Hematopoietic multipotent progenitor cell treated with erythropoietin and hydrocortisone succinate and interleukin-3 and kit ligand, for 15 days (in vitro differentiated cells): ENCODE results near the gene CDK8.

Source experiments
- DNase-seq: peaks from one replicate; pipeline ENCODE4 v3.0.0-alpha.2; 2015; ENCODE audit warnings: low spot score

Gene CDK8

GRCh38 chr13:26382835-26383234 is 128.9 kb downstream of the CDK8 start:
- no peak for DNase-seq

DNA sequence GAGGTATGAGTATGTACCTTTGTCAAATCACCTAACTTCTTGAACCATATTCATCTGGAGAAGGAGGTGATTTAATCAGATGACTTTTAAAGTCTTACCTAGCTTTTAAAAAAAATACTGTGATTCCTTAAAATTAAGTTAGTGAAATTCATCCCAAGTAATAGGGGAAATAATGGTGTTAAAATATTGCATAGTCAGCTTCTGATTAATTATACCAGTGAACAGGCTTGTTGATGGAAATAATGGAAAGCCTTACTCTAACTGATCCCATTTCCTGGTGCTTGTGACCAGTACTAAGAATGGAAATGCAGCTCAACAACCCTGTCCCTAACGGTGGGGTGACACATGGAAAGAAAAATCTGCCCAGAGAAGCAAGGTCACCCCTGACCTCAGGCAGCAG is 130.7 kb downstream of the CDK8 start:
- DNase-seq: no peak

GRCh38 chr13:26386026-26386425 is 132.1 kb downstream of the CDK8 start:
- no peak for DNase-seq

DNA sequence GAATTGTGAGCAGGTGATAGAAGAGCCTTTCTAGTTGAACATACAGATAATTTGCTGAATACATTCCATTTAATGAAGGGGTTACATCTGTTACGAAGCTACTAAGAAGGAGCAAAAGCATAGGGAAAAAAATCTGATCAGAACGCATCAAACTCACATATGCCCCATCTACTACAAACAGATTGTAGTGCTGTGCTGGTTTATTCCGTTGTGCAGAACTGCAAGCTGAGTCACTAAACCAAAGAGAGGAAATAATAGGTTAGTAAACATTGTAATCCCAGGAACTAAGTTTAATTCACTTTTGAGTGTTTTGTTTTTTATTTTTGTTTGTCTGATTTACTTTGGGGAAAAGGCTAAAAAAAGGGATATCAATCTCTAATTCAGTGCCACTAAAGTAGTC is 136.3 kb downstream of the CDK8 start:
- DNase-seq: no peak

- no peak for DNase-seq
These were observed 146.6 kb downstream of the CDK8 start for GRCh38 chr13:26400545-26400944.

- no peak for DNase-seq
These were observed 147.1 kb downstream of the CDK8 start for GRCh38 chr13:26401069-26401468.

DNA sequence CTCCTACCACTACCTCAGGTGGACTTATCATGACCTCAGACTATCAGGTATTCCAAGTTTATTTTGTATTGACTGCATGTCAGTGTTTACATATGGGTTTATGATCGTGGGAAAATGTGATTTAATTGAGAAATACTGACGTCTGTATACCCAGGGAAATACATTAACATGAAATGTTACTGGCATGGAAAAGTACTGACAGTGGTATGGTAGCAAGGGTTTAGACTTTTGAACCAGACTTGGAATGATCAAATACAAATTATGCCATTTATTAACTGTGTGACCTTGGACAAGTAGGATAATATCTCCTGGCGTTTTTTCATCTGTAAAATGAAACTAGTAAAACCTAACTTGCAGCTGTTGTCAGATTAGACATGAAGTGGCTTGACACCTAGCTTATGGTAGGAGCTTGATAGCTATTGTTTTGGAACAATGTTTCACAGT is 147.7 kb downstream of the CDK8 start:
- DNase-seq: no peak

GRCh38 chr13:26406791-26407190 is 152.9 kb downstream of the CDK8 start:
- DNase-seq: no peak

GRCh38 chr13:26411206-26411605 is 157.3 kb downstream of the CDK8 start:
- DNase-seq: peak; percentile 56

GRCh38 chr13:26412263-26412662 is 158.3 kb downstream of the CDK8 start:
- no peak for DNase-seq

DNA sequence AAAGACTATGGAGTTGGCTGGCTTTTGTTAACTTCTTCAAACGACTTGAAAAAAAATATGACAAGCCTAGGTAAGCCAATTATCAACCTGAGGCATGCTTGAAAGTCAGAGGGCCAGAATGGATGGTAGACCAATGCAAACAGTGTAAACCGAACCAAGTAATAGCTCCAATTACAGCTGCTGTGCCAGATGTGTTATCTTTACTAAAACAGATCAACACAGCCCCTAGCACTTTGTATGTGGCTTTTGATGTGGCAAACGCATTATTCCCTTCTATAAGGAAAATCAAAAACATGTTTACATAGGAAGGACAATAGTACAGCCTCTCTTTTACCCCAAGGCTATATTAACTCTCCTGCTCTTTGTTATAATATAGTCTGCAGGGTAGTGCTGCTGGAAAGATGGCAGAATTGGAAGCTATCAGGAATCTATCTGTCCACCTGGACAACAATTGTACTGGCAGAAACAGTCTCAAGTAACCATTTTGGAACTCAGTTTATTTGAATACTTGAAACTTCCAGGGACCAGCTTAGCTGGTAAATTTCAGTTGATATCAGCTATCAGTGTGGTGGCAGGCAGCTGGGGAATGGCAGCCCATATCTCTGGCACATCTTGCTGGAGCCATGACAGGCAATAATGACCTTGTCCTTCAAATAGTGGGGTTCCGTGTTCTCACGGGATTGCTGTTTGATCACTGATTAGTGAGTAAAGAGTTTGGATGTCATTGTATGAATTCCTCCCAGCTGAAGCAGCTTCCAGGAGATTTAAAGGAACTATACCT is 159.2 kb downstream of the CDK8 start:
- peak; percentile 65 for DNase-seq

DNA sequence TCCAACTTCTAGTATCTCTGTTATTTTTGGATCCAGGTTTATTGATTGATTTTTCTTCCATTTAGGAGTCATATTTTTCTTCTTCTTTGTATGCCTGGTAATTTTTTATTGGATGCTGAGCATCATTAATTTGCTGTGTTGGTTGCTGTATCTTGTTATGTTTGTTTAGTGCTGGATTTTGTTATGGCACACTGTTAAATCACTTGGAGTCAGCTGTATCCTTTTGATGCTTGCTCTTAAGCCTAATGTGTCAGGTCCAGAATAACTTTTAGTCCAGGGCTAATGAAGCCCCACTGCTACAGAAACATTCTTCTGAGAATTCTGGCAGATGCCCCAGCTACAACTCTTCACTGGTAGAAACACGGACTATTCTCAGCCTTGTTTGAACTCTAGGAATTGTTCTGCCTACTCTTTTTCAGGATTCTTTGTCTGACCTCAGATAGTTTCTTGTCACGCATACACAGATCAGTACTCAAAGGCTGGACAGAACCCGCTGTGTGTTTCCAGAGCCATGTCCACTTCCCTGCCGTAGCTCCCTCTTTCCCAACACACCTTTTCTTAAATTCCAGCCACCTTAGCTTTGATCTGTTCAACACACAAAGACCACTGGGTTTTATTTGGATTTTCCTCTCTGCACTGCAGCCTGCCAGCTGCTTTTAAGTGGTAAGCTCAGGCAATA is 166.5 kb downstream of the CDK8 start:
- DNase-seq: no peak

DNA sequence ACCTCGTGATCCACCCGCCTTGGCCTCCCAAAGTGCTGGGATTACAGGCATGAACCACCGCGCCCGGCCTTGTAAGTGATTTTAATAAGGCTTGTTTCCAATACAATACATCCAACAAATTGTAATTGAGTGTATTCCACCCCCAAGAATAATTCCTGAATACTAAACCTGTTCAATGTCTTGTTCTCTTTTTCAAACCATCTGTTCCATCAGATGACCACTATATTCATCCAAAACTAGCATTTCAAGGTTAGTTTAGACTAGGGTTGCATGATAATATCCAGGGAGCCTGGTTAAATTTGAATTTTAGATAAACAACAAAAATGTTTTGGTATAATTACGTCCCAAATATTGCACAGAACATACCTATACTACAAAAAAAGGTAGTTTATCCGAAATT is 168.1 kb downstream of the CDK8 start:
- DNase-seq: no peak

- no peak for DNase-seq
These were observed 169.7 kb downstream of the CDK8 start for GRCh38 chr13:26423629-26424028.

GRCh38 chr13:26424181-26424580 is 170.3 kb downstream of the CDK8 start:
- no peak for DNase-seq

- DNase-seq: no peak
These were observed 171.8 kb downstream of the CDK8 start for GRCh38 chr13:26425443-26426358.

DNA sequence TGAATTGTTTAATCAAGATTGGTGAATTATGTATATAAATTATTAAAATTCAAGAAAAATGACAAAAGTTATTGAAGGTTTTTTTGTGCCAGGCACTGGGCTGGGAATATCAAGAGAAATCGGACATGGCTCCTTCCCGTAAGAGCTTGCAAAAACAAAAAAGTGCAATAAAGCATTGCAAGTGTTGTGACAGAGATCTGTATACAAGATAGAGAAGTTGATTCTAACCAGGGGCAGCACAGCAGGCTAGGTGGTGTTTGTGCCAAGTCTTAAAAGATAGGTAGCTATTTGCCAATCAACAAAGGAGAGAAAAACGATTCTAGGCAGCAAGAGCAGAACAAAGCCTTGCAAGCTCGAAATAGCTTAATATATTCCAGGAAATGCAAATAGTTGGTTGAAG is 179.8 kb downstream of the CDK8 start:
- no peak for DNase-seq

- peak; percentile 68 for DNase-seq
These were observed 181.2 kb downstream of the CDK8 start for GRCh38 chr13:26435171-26435570.

- DNase-seq: peak; percentile 71
These were observed 181.7 kb downstream of the CDK8 start for GRCh38 chr13:26435646-26436045.

DNA sequence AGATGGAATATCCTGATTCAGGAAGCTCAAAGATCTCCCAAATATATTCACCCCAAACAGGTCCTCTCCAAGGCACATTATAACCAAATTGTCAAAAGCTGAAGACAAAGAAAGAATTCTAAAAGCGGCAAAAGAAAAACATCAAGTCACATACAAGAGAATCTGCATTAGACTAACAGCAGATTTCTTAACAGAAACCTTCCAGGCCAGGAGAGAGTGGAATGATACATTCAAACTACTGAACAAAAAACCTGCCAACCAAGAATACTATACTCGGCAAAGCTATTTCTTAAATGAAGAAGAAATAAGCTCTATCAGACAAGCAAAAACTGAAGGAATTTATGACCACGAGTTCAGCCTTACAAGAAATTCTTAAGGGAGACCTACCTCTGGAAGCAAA is 183.0 kb downstream of the CDK8 start:
- DNase-seq: no peak

DNA sequence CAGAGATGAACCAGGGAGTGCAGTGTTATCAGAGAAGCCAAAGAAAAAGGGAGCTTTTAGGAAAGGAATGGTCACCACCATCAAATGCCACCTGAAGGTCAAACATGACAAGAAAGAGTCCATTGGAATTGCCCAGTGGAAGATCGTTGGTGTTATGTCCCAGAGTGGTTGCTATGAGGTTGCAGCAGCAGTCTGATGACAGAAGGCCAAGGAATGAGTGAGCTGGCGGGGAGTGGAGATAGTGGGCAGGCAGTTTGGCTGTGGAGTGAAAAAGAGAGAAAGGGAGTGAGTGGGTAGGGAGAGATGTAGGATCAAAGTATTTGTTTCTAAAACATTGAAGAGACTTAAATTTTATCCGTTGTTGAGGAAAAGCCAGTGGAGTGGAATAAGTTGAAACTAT is 186.2 kb downstream of the CDK8 start:
- DNase-seq: no peak

- no peak for DNase-seq
These were observed 187.5 kb downstream of the CDK8 start for GRCh38 chr13:26441476-26441875.

GRCh38 chr13:26442541-26442940 is 188.6 kb downstream of the CDK8 start:
- DNase-seq: no peak
